ENCODE results near the gene S1PR1. TPM values are rescaled to one million over a fixed set of nuclear protein-coding genes. Genes with fewer than 3 reads are reported as not detected.
"Not testable (repeated sequence)": the region's sequence is repeated elsewhere in the genome, so short reads cannot be mapped to it uniquely, and the experiment has no call there.

Gene S1PR1
- 14.0 TPM for polyA plus RNA-seq (ENCODE audit: insufficient read length)

DNA sequence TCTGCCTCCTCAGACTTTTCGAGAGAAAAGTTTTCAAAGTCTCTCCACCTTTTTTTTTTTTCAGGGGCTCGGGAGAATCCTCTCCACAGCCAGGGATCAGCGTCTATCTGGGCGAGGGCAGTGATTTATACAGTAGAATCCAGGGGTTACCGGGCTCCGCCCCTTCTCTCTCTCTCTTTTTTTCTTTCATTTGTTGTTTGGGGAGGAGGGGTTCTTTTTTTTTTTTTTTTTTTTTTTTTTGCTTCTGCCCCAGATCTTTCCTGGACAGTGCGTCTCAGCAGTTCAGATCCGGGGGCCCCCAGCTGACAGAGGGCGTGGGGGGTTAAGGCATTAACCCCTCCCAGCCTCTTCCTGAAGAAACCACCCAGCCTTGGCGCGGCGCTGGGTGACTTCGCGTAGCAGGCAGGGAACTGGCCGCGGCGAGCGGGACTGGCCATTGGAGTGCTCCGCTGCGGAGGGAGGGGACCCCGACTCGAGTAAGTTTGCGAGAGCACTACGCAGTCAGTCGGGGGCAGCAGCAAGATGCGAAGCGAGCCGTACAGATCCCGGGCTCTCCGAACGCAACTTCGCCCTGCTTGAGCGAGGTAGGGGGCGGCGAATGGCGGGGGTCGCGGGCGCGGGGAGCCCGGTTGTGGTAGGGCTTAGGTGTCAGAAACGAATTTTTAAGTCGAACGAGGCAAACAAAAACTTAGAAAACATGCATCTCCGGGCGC, at the start of gene S1PR1:
S1PR1 (plus strand) TSS at position 504 of the 713 bp plus-strand sequence. CDS start 1,966 bp downstream, outside the sequence.
- peak; percentile 55 for DNase-seq

DNA sequence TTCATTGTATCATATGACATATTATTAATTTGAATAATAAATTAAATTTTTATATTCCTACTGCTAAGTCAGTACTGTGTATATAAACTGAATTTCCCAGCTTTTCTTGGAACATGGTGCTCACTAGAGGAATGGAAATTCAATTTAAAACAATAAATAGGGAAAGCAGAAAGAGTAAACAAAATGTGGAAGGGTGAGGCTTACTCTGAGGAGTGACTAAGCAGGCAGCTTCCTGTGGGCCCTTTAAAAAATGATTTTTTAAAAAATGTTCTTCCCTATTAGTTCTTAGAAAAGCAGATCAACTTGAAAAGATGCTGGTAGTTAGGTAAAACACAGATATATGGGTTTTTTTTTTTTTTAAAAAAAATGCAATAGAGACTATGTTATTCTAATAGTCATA, 49.5 kb upstream of the S1PR1 start:
- no peak for DNase-seq

DNA sequence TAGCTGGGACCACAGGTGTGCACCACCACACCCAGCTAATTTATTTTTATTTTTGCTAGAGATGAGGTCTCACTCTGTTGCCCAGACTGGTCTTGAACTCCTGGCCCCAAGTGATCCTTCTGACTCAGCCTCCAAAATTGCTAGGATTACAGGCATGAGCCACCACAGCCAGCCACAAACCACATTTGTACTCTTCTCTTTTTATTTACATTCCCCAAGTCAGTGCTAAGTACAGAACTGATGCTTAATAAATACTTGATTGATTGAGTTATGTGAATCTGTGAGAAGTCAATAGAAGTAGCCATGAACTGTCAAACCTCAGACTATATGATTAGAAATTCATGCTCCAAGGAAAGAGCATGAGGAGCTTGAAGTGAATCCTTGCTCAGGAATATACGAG, 48.5 kb upstream of the S1PR1 start:
- DNase-seq, result no peak

DNA sequence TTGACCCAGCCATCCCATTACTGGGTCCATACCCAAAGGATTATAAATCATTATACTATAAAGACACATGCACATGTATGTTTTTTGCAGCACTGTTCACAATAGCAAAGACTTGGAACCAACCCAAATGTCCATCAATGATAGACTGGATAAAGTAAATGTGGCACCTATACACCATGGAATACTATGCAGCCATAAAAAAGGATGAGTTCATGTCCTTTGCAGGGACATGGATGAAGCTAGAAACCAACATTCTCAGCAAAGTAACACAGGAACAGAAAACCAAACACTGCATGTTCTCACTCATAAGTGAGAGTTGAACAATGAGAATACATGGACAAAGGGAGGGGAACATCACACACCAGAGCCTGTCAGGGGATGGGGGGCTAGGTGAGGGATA, 47.9 kb upstream of the S1PR1 start:
- not testable (repeated sequence) for DNase-seq

DNA sequence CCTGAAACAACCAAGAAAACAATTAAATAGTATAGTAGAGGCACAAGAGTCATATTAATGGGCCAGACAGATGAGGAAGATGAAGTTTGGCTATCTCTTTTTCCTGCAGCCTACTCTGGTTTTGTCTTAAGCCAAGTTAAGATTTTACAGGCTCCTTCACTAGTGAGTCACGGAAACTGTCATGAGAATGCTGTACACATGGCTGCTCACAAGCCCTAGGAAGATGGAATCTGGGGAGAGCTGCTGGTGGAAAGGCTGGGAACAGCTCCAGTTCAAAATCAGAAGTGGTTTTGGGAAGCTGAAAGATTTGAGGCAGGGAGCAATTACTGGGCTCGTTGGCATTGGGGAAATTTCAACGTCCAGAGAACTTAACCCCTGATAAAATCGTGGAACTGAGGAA, 46.4 kb upstream of the S1PR1 start:
- no peak for DNase-seq

DNA sequence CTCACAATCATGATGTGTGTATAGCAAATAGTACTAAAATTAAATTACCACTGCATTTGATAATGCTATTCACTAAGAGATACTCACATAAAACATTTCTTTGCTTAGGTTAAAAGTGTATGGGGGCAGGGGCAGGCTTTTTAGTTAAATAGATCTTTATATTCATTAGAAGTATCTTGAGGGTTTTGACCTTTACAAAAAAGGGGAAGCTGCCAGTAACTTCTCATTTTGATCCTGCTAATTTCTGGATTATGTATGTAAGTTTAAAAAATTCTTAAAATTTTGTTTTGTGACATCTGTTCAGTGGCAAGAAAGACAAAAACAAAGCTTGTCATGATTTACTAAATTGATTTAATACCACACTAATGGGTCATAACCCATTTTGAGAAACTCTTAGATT, 45.8 kb upstream of the S1PR1 start:
- DNase-seq, result no peak

DNA sequence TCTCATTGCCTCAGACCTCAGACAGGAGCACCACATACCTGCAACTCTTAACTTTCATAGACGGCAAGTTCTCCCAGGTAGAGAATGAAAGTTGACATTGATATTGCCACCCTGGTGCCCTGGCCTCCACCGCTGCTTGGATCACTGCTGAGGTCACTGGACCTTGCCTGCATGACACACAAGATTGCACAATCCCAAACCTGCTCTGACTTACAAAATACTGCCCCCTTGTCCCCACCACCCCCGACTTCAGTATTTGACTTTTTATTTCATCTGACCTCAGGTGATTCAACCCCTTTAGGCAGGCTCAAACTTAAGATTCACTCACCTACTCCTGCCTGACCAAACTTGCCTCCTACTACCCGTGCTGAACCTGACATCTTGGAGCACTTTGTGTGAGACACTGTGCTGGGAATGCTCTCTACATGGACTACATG, 43.1 kb upstream of the S1PR1 start:
- DNase-seq, result no peak

DNA sequence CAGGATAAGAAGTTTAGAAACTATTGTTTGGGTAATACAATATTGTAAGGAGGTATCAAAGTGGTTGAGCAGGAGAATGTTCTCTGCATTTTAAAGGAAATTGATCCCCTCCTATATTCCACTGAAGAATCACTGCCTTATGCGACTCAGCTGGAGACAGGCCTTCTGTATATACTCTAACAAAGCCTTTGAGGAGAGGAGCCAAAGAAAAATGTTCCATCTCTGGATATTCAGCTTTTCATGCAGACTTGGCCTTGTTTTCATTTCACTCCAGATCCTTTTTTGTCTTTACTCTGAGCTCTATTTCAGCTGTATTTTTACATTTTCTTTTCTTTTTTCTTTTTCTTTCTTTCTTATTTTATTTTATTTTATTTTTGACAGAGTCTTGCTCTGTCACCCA, 42.1 kb upstream of the S1PR1 start:
- DNase-seq, result no peak

DNA sequence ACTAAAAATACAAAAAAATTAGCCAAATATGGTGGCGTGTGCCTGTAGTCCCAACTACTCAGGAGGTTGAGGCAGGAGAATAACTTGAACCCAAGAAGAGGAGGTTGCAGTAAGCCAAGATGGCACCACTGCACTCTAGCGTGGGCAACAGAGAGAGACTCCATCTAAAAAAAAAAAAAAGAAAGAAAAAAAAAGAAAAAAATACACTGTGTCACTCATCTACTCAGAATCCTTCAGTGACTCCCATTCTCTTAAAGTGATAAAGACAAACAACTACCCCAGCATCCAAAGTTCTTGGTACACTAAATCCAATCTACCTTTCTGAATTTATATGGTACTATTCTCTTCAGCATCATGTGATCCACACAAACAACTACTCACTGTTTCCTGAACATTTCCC, 40.2 kb upstream of the S1PR1 start:
- no peak for DNase-seq

DNA sequence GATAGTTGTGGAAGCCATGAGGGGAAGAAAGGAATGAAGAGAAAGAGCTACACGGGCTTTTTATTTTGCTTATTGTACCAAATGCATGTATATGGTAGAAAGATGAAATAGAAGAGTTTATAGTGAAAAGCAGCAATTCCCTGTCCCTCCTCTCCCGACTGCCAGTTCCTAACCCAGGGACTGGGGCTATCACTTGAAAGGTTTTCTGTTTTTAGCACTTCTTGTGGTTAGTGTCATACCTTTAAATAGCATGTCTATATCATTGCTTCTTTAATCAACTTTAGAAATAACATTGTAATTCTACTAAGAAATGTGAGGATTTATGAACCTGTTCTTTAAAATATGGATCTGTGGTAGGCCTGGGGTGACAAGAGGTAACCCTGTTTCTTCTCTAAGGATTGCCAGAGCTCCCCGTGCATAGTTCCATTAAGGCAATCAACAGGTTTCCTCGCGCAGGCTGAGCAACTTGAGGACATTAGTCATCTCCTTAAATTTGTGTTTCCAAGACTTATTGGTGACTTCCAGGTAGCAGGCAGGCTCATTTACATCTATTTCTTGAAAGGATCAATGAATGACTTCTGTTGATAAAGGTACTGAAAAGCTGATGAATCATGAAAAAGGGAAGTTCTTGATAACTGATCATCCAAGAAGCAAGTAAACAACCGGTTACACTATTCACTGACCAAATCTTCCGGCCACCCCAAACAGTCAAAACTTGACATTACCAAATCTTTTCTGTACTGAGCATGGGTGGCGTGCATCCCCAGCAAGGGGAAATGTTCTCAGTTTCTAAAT, 37.8 kb upstream of the S1PR1 start:
- DNase-seq, result no peak

DNA sequence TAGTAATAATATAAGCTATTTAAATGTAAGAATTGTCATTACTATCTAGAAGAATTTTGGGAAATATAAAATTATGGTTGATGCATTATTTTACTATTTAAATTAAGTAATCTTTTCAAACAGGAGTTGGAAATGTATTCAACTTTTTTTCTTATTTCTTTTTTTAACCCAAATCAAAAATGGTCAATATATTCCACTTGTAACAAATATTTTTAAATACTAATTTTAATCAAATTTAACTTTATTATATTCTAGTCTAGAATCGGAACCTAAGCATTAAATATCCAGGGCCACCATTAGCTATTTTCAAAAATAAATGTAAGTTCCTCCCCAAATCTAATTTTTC, 37.2 kb upstream of the S1PR1 start:
- no peak for DNase-seq

DNA sequence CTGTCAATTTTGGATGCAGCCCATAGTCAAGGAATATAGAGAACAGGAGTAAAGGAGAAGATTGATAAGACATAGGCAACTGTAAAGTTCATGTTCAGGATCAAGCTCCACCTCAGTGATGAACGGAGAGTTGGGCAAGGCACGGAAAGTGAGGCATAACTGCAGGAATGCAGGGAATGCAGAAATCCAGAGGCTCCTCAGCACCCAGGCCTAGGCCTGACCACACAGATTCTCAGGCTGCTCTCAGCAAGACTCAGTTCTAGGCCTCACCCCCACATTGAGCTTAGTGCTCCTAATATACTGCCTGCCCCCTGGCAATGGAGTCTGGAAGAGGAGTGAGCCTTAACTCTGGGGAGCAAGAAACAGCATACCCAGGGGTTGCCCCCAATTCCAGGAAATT, 36.3 kb upstream of the S1PR1 start:
- no peak for DNase-seq

DNA sequence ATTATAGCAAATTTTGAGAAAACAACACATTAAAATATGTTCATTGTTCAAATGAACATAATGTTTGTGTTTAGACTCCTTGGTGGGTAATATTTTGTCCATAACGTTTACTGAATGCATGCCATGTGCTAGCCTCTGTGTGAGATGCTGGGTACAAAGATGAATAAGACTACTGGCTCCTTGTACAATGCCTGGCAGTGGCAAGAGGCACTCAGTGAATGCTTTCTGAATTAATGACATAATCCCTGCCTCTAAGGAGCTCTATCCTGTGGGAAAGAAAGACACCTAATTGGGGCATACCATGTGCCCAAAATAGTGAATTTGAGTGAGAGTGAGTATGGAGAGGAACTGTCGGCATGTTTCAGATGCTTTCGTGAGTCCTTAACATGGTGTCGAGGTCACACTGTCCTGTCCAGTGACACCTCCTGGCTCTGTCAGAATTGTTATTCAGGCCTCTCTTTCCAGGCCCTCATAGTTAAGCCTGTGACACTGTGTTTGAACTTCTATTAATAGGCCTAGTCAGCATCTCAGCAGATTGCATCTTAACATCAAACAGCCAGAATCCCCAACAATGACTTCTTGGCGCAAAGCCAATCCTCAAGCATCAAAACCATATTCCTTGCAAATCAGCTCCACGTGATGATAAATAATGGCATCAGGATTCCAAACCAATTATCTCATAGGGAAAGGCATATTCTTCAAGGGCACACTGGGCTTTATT, 32.8 kb upstream of the S1PR1 start:
- DNase-seq, result no peak

DNA sequence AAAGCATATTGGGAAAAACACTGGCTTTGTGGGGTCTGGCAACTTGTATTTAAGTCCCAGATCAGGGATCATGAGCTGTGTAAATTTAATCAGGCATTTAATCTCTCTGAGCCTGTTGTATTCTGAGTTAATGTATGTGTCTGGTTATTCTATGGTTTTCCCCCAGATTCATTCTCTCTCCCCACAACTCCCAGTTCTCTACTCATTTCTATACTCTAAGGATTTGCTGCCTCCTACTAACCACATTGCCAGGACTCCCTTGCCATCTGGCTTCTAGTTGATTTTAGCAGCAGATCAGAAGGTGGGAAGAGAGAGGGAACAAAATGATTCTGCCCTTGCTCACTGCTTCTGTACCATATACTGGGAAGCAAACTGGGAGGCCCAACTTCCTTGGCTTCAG, 31.4 kb upstream of the S1PR1 start:
- no peak for DNase-seq

DNA sequence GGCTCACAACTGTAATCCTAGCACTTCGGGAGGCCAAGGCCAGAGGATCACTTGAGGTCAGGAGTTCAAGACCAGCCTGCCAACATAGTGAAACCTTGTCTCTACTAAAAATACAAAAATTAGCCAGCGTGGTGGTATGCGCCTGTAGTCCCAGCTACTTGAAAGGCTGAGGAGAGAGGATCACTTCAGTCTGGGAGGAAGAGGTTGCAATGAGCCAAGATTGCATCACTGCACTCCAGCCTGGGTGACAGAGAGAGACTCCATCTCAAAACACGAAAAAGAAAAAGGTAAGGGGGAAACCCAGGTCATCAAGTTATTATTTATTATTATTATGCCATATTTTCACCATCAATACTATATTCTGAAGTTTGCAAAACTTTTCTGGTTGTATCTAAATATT, 30.7 kb upstream of the S1PR1 start:
- not testable (repeated sequence) for DNase-seq

DNA sequence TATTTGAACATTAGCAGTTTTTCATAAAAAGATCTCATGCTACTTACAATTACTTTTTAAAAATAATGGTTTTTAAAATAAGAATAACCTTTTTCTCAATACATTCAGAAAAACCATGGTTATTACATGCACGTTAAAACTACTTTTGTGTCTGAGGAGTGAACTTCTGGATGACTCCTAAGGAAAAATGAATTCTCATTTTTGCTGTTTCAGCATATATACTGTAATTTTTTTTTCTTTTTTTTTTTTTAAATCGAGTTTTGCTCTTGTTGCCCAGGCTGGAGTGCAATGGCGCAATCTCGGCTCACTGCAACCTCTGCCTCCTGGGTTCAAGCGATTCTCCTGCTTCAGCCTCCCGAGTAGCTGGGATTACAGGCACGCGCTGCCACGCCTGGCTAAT, 29.5 kb upstream of the S1PR1 start:
- not testable (repeated sequence) for DNase-seq

DNA sequence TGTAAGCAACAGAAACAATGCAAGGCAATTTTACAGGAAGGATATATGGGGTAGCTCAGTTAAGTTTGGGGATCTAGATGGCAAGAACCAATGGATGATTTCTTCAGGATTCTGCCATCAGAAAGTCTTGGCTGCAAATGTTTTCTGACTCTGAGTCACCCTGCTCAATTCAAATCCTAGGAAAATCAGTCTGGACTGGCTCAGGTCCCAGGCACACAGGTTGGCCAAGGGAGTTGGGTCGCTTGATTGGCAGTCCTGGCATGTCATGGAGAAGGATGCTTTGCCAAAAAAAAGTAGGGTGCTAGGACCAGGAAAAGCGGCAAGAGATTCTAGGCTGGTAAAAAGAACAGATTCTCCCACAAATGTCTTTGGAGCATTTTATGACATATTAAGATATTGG, 28.9 kb upstream of the S1PR1 start:
- DNase-seq, result no peak

DNA sequence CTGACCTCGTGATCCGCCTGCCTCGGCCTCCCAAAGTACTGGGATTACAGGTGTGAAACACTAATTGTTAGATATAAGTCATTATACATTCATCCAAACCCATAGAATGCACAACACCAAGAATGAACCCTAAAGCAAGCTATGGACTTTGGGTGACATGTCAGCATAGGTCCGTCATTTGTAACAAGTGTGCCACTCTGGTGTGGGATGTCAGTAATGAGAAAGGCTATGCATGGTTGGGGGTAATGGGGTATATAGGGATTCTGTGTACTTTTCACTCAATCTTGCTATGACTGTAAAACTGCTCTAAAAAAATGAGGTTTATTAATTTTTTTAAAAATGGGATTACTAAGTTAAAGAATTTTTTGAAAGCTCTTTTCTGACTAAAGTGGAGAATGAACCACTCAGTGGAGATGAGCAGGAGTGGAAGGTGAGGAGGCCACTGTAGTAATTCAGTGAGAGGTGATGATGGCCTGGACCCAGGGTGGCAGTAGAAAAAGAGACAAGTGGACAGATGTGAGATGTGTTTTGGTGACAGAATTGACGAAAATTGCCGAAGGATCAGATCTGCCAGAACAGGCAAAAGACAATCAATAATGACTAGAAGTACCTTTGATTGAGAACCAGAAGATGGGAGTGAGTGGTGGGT, 21.3 kb upstream of the S1PR1 start:
- DNase-seq, result no peak

DNA sequence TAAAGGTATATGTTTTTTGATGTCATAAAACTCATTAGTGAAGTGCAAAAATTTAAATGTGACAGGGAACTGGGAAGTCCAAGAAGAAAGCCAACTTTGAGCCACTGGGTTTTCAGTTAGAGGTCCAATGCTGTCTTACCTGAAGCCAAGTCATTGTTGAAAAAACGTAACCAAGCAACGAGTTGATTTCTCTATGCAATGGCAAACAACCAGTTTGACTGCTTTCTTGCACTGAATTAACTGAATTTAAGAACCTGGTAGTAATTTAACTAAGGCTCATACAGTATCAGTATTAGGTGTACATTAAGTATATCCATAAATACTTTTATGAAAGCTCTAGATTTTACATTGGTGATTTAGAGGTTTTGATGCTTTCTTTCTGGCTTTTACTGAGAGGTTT, 20.2 kb upstream of the S1PR1 start:
- DNase-seq, result no peak

DNA sequence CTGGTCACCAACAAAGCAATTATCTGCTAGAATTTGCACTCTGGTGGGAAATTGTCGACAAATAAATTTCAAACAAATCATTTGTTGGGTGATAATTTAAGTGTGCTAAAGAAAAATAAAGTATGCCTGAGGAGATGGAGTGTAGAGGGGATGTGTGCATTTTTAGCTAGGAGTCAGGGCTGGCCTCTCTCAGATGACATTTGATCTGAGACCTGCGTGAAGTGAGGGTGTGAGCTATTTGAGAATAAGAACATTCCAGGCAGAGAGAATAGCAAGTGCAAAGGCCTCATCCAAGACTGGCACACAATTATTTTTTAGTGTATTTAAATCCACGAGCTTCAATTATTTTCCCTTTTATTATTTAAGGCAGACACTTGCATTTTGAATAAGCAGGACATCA, 19.7 kb upstream of the S1PR1 start:
- no peak for DNase-seq

DNA sequence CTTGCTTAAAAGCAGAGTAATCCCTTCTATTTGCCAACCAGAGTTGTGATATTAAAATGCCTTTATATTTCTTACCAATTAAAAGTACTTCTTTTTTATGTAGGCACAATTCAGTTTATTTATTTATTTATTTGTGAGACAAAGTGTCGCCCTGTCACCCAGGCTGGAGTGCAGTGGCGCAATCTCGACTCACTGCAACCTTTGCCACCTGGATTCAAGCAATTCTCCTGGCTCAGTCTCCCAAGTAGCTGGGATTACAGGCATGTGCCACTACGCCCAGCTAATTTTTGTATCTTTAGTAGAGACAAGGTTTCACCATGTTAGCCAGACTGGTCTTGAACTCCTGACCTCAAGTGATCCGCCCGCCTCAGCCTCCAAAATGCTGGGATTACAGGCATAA, 17.9 kb upstream of the S1PR1 start:
- DNase-seq, result not testable (repeated sequence)

DNA sequence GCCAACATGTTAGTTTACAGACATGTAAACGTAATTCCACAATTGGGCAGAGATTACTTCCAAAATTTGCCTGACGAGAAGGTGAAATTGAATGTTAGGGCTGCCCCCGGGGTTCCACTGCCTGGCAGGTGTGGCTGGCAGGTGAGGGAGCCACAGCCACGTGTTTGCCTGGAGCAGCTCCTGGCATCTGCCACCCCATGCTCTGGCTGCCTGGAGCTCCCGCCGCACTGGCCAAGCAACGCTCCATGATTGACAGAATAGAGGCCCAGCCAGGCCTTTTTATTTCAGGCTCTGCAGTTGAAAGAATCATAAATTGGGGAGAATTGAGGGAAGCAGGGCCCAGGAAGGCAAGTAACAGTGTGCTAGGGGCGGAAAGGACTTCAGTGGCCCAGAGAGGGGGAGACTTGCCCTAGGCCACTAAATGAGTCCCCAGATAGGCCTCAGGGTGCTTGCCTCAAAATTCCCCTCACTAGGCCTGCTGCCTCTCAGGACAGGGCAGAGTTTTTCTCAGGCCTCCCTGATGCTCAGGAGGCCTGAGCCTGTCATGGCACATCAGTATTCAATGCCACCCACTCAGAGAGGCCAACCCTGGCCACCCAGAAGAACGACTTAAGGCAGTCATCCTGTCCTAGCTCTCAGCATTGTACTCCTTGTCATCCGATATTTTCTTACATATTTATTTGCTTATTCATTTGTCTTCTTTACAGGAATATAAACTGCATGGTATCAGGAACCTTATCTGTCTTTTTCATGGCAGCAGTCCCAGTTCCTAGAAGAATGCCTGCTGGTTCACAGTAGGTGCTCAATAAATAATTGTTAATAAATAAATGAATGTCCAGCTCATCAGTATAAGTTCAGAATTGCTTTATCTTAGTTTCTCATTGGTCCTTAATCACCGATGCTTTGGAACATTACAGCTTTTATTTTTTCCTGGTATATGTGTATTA, 16.6 kb upstream of the S1PR1 start:
- no peak for DNase-seq

All from hindlimb muscle (tissue), 1 donor.